Astrocyte (in vitro differentiated cells and primary cell): ENCODE measurements around the gene CLDN22. TPM values are rescaled to one million over a fixed set of nuclear protein-coding genes. Genes with fewer than 3 reads are reported as not detected.
"Not testable (repeated sequence)": the region's sequence is repeated elsewhere in the genome, so short reads cannot be mapped to it uniquely, and the experiment has no call there.

ENCODE experiments used
- DNase-seq: peaks from one replicate; pipeline ENCODE4 v3.0.0-alpha.2; 2010; ENCODE audit warnings: low read depth
- FAIRE-seq: peaks from 2 replicates; lab custom pipeline; 2011; peaks lifted over from hg19 to GRCh38; lab: Jason Lieb, UNC
- H2AFZ ChIP-seq: 2 replicates; pipeline ENCODE4 v1.6.0; 2012; ENCODE audit warnings: low read depth, low read length, inconsistent platforms
- H3K27ac ChIP-seq: 2 replicates; pipeline ENCODE4 v1.5.1; 2011; ENCODE audit warnings: low read depth, low read length, inconsistent platforms
- H3K27me3 ChIP-seq: 2 replicates; pipeline ENCODE4 v1.6.0; 2011; ENCODE audit warnings: low read length, inconsistent platforms; ENCODE audit not compliant: insufficient read depth
- H3K36me3 ChIP-seq: 2 replicates; pipeline ENCODE4 v1.5.1; 2011; ENCODE audit warnings: low read length, inconsistent platforms; ENCODE audit not compliant: insufficient read depth
- H3K4me1 ChIP-seq: 2 replicates; pipeline ENCODE4 v1.5.1; 2011; ENCODE audit warnings: low read length, inconsistent platforms; ENCODE audit not compliant: insufficient read depth
- H3K4me2 ChIP-seq: 2 replicates; pipeline ENCODE4 v1.6.0; 2012; ENCODE audit warnings: low read length, inconsistent platforms
- H3K4me3 ChIP-seq: 2 replicates; pipeline ENCODE4 v1.5.1; 2011; ENCODE audit warnings: low read depth, mild to moderate bottlenecking, low read length, inconsistent platforms; ENCODE audit not compliant: insufficient read depth
- H3K79me2 ChIP-seq: 2 replicates; pipeline ENCODE4 v1.6.0; 2012; ENCODE audit warnings: mild to moderate bottlenecking, low read length, inconsistent platforms; ENCODE audit not compliant: insufficient read depth
- H3K9ac ChIP-seq: 2 replicates; pipeline ENCODE4 v1.6.0; 2012; ENCODE audit warnings: mild to moderate bottlenecking, low read length, inconsistent platforms
- H3K9me3 ChIP-seq: 2 replicates; pipeline ENCODE4 v1.5.1; 2012; ENCODE audit warnings: low read depth, mild to moderate bottlenecking, low read length, inconsistent platforms; ENCODE audit not compliant: insufficient read depth
- H4K20me1 ChIP-seq: 2 replicates; pipeline ENCODE4 v1.6.0; 2012; ENCODE audit warnings: low read length, inconsistent platforms; ENCODE audit not compliant: insufficient read depth
- H3K27ac Mint-ChIP-seq: one replicate; pipeline ENCODE4 v1.8.0; 2021; ENCODE audit warnings: mild to moderate bottlenecking, mixed read lengths; ENCODE audit not compliant: unreplicated experiment
- H3K27me3 Mint-ChIP-seq: one replicate; pipeline ENCODE4 v1.8.0; 2021; ENCODE audit warnings: low read depth, mixed read lengths; ENCODE audit not compliant: unreplicated experiment
- H3K36me3 Mint-ChIP-seq: one replicate; pipeline ENCODE4 v1.8.0; 2021; ENCODE audit warnings: low read depth, mixed read lengths; ENCODE audit not compliant: unreplicated experiment
- H3K4me1 Mint-ChIP-seq: one replicate; pipeline ENCODE4 v1.8.0; 2021; ENCODE audit warnings: low read depth, mixed read lengths; ENCODE audit not compliant: unreplicated experiment
- H3K4me3 Mint-ChIP-seq: one replicate; pipeline ENCODE4 v1.8.0; 2021; ENCODE audit warnings: mild to moderate bottlenecking, moderate library complexity, mixed read lengths; ENCODE audit not compliant: unreplicated experiment
- H3K9me3 Mint-ChIP-seq: one replicate; pipeline ENCODE4 v1.8.0; 2021; ENCODE audit warnings: mild to moderate bottlenecking, mixed read lengths; ENCODE audit not compliant: unreplicated experiment
- CTCF ChIP-seq: IDR thresholded peaks from 2 replicates; pipeline ENCODE4 v1.5.1; 2011; ENCODE audit warnings: low read depth, mild to moderate bottlenecking, inconsistent platforms, low read length, moderate library complexity; ENCODE audit not compliant: insufficient read depth
- EZH2 ChIP-seq: IDR thresholded peaks from 2 replicates; pipeline ENCODE4 v1.6.1; 2012; ENCODE audit warnings: mild to moderate bottlenecking, low read length, inconsistent platforms; ENCODE audit not compliant: insufficient read depth
- total RNA-seq: library from RNA; stranded (reverse); gene quantifications from 2 replicates; pipeline ENCODE4 v1.2.1, GENCODE V29; 2021

The CLDN22 gene
- total RNA-seq, 1 donor from 2014 or later: not detected

DNA sequence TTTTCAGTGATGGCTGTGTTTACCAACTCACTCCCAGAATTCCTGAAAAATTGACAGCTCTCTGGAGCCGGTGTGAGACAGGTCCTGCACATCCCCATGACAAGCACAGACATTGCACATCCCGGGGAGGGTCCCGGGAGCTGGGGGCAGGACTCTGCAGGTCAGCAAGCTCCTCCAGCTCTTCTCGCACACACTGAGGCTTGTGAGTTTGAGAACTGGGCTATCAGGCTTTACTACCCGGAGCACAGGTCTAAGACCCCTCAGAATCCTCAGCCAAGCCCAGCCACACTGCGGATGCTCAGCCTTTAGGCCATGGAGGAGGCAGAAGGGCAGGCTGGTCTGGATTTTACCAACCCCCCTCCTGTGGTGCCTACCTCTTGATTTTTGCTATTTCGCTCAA, 7.8 kb upstream of the CLDN22 start:
- no peak overlapping the region for H3K4me3 ChIP-seq

DNA sequence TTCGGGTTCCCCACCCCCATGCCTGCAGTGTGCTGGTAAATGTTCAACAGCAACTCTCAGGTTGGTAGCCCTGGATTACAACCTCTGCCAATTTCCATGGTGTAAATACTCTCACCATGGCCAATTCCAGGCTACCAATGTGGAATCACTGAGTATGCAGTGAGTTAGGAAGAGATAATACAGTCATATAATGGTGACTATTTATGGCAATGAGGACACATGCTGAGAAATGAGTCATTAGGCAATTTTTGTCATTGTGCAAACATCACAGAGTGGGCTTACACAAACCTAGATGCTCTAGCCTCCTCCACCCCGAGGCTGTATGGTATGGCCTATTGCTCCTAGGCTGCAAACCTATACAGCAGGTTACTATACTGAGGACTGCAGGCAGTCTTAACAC, 6.8 kb upstream of the CLDN22 start:
- no peaks in the 10 kb centered on the region for H3K27me3 ChIP-seq
- peaks cover 3% of the 10 kb centered on the region for H3K27me3 Mint-ChIP-seq
- no peak for FAIRE-seq
- H3K4me3 ChIP-seq: no peak overlapping the region
- H3K9me3 ChIP-seq: peaks cover 8% of the 10 kb centered on the region
- no peaks in the 10 kb centered on the region for H3K79me2 ChIP-seq
- H3K4me1 ChIP-seq: peaks cover 4% of the 10 kb centered on the region
- no peaks in the 10 kb centered on the region for H4K20me1 ChIP-seq
- peaks cover 12% of the 10 kb centered on the region for H3K9me3 Mint-ChIP-seq
- H3K36me3 Mint-ChIP-seq: peaks cover 2% of the 10 kb centered on the region
- no peaks in the 10 kb centered on the region for H3K36me3 ChIP-seq
- DNase-seq: no peak
- TF ChIP-seq CTCF (no peak), EZH2 (no peak)
- H3K4me1 Mint-ChIP-seq: peaks cover 12% of the 10 kb centered on the region
- H3K4me2 ChIP-seq: no peak overlapping the region
- H3K27ac ChIP-seq: no peak overlapping the region
- no peak overlapping the region for H3K4me3 Mint-ChIP-seq
- H3K9ac ChIP-seq: no peak overlapping the region
- no peak overlapping the region for H3K27ac Mint-ChIP-seq
- H2AFZ ChIP-seq: no peak overlapping the region

More for the DNA sequence above, 7.8 kb upstream of the CLDN22 start:
- Histone ChIP-seq H3K27ac (no peak overlapping the region), H3K4me2 (no peak overlapping the region), H3K79me2 (no peaks in the 10 kb centered on the region), H3K36me3 (no peaks in the 10 kb centered on the region), H2AFZ (no peak overlapping the region), H4K20me1 (no peaks in the 10 kb centered on the region), H3K4me1 (peaks cover 4% of the 10 kb centered on the region), H3K9me3 (peaks cover 8% of the 10 kb centered on the region), H3K27me3 (no peaks in the 10 kb centered on the region), H3K9ac (no peak overlapping the region)
- H3K27me3 Mint-ChIP-seq: peaks cover 4% of the 10 kb centered on the region
- TF ChIP-seq EZH2: no peak
- no peak for TF ChIP-seq CTCF
- H3K9me3 Mint-ChIP-seq: peaks cover 12% of the 10 kb centered on the region
- no peak overlapping the region for H3K27ac Mint-ChIP-seq
- H3K36me3 Mint-ChIP-seq: peaks cover 2% of the 10 kb centered on the region
- no peak overlapping the region for H3K4me3 Mint-ChIP-seq
- FAIRE-seq (no peak), DNase-seq (no peak)
- H3K4me1 Mint-ChIP-seq: peaks cover 15% of the 10 kb centered on the region

DNA sequence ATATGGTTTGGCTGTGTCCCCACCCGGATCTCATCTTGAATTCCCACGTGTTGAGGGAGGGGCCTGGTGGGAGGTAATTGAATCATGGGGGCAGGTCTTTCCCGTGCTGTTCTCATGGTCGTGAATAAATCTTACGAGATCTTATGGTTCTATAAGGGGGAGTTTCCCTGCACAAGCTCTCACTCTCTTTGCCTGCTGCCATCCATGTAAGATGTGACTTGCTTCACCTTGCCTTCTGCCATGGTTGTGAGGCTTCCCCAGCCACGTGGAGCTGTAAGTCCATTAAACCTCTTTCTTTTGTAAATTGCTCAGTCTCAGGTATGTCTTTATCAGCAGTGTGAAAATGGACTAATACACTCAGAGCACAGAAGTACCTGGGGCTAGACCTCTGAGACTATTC, 6.3 kb upstream of the CLDN22 start:
- H4K20me1 ChIP-seq, H3K27me3 ChIP-seq, FAIRE-seq, H2AFZ ChIP-seq, H3K27me3 Mint-ChIP-seq, H3K4me1 ChIP-seq, H3K79me2 ChIP-seq, H3K9ac ChIP-seq, H3K4me3 Mint-ChIP-seq, H3K36me3 ChIP-seq, H3K4me3 ChIP-seq, H3K27ac ChIP-seq, H3K27ac Mint-ChIP-seq, H3K9me3 ChIP-seq, H3K36me3 Mint-ChIP-seq, H3K4me2 ChIP-seq, DNase-seq: not testable (repeated sequence)
- peaks cover 12% of the 10 kb centered on the region for H3K4me1 Mint-ChIP-seq
- peaks cover 12% of the 10 kb centered on the region for H3K9me3 Mint-ChIP-seq
